H1 (cell line): ENCODE data around the gene RAB25. TPM values are rescaled to one million over a fixed set of nuclear protein-coding genes. Genes with fewer than 3 reads are reported as not detected.

Experiments
- BACH1 ChIP-seq: IDR thresholded peaks from 2 replicates; pipeline ENCODE4 v1.6.1; 2012; ENCODE audit warnings: low read length, improper control_type of control experiment
- CHD1 ChIP-seq: IDR thresholded peaks from 2 replicates; pipeline ENCODE4 v1.6.1; 2012; ENCODE audit warnings: low read depth, low read length, improper control_type of control experiment
- CTCF ChIP-seq, 3 experiments: IDR thresholded peaks; 1 replicate in 2 of 3; 2 replicates in 1 of 3; pipeline versions ENCODE4 v1.5.1 to v1.6.1; 2011; ENCODE audit warnings: low read length in 3 of 3, mild to moderate bottlenecking in 3 of 3, inconsistent platforms in 2 of 3, low read depth in 1 of 3, moderate library complexity in 1 of 3; ENCODE audit not compliant: insufficient read depth in 1 of 3; ENCODE audit errors: control extremely low read depth in 1 of 3
- E2F6 ChIP-seq: IDR thresholded peaks from 2 replicates; pipeline ENCODE4 v1.6.1; 2012; ENCODE audit warnings: inconsistent platforms
- EP300 ChIP-seq, 2 experiments: IDR thresholded peaks; 1 replicate in 1 of 2; 2 replicates in 1 of 2; pipeline ENCODE4 v1.6.1; 2011 to 2012; ENCODE audit warnings: low read depth in 2 of 2, low read length in 2 of 2, mild to moderate bottlenecking in 2 of 2, borderline replicate concordance in 1 of 2, inconsistent platforms in 1 of 2, moderate library complexity in 1 of 2
- EZH2 ChIP-seq: fragments of 200-600 bp; sonication (generic); IDR thresholded peaks from 2 replicates; pipeline ENCODE4 v1.7.1; 2012; ENCODE audit warnings: low read depth, mild to moderate bottlenecking, moderate library complexity, low read length, inconsistent platforms; ENCODE audit not compliant: severe bottlenecking
- HDAC2 ChIP-seq, 2 experiments: fragments of 300-600 bp in 1 of 2; sonication (generic) in 1 of 2; IDR thresholded peaks; 2 replicates each; pipeline ENCODE4 v1.6.1; 2011 to 2012; ENCODE audit warnings: low read depth in 2 of 2, low read length in 2 of 2, mild to moderate bottlenecking in 2 of 2, moderate library complexity in 2 of 2, borderline replicate concordance in 1 of 2, inconsistent platforms in 1 of 2
- HDAC6 ChIP-seq: IDR thresholded peaks from one replicate; pipeline ENCODE4 v1.7.1; 2012; ENCODE audit warnings: low read depth, mild to moderate bottlenecking, inconsistent platforms, low read length, moderate library complexity
- JUN ChIP-seq: IDR thresholded peaks from 2 replicates; pipeline ENCODE4 v1.6.1; 2011; ENCODE audit warnings: low read depth, mild to moderate bottlenecking, improper control_type of control experiment, low read length
- JUND ChIP-seq: IDR thresholded peaks from 2 replicates; pipeline ENCODE4 v1.6.1; 2011; ENCODE audit warnings: mild to moderate bottlenecking, improper control_type of control experiment, low read length
- MAX ChIP-seq: IDR thresholded peaks from 2 replicates; pipeline ENCODE4 v1.6.1; 2012; ENCODE audit warnings: inconsistent platforms
- PHF8 ChIP-seq: fragments of 200-600 bp; sonication (generic); conservative IDR thresholded peaks from 2 replicates; pipeline ENCODE4 v1.7.1; 2012; ENCODE audit warnings: low read depth, mild to moderate bottlenecking, inconsistent platforms, low read length, moderate library complexity
- POLR2AphosphoS5 ChIP-seq: IDR thresholded peaks from 2 replicates; pipeline ENCODE4 v1.6.1; 2011; ENCODE audit warnings: low read depth, low read length
- RAD21 ChIP-seq, 2 experiments: IDR thresholded peaks in 1 of 2; conservative IDR thresholded peaks in 1 of 2; 2 replicates each; pipeline ENCODE4 v1.6.1; 2011; ENCODE audit warnings: low read depth in 2 of 2, low read length in 2 of 2, improper control_type of control experiment in 1 of 2, inconsistent platforms in 1 of 2, mild to moderate bottlenecking in 1 of 2, moderate library complexity in 1 of 2
- SIX5 ChIP-seq: IDR thresholded peaks from 2 replicates; pipeline ENCODE4 v1.6.1; 2011; ENCODE audit warnings: mild to moderate bottlenecking, low read depth, low read length
- SP1 ChIP-seq: IDR thresholded peaks from 2 replicates; pipeline ENCODE4 v1.6.1; 2011; ENCODE audit warnings: low read depth, low read length
- SP4 ChIP-seq: IDR thresholded peaks from 2 replicates; pipeline ENCODE4 v1.6.1; 2012; ENCODE audit warnings: low read length, inconsistent platforms
- USF2 ChIP-seq: IDR thresholded peaks from 2 replicates; pipeline ENCODE4 v1.6.1; 2011; ENCODE audit warnings: low read length, improper control_type of control experiment
- YY1 ChIP-seq: IDR thresholded peaks from 2 replicates; pipeline ENCODE4 v1.6.1; 2011; ENCODE audit warnings: low read depth, mild to moderate bottlenecking, low read length
- ZNF274 ChIP-seq: IDR thresholded peaks from 2 replicates; pipeline ENCODE4 v1.7.0; 2012; ENCODE audit warnings: low read length, borderline replicate concordance; ENCODE audit errors: extremely low read depth
- polyA plus RNA-seq, 7 experiments: library from polyadenylated mRNA; depleted of rRNA in 3 of 7; stranded (reverse) in 5 of 7; unstranded in 2 of 7; fragments of >200 nt in 5 of 7; fragments of 200-250 nt in 2 of 7; gene quantifications; 1 replicate in 5 of 7; 2 replicates in 1 of 7; 4 replicates in 1 of 7; pipeline versions ENCODE4 v1.2.1 to v1.2.3, GENCODE V29; 2011 to 2013; ENCODE audit warnings: missing spikeins in 2 of 7, mixed read lengths in 2 of 7
- total RNA-seq: library from RNA; stranded (reverse); fragmentation: NEBNext Ultra II Directional; extraction: Animal tissue kit (Norgen Biotek cat#: 25700); gene quantifications from 2 replicates; pipeline ENCODE4 v1.2.1, GENCODE V29; 2021

Gene RAB25
- total and polyA plus RNA-seq, 2 of the 8 experiments (the other 6 are each of a cell fraction or from before 2014, with no cell fraction given) = 34.8 to 98.2 TPM

GRCh38 chr1:156090840-156091188, 29.9 kb downstream of the RAB25 start (continued):
- TF ChIP-seq SIX5 (no peak), PHF8 (no peak), E2F6 (no peak), SP4 (no peak), POLR2AphosphoS5 (no peak), MAX (peak; percentile 30), YY1 (peak; percentile 35; the same call in 1 of the 2 replicates), CHD1 (no peak), ZNF274 (no peak), EP300 (IDR thresholded peaks at IDR 0.05; ENCODE audit: borderline replicate concordance in 1 of 2, low read depth in 2 of 2, low read length in 2 of 2) (no peak), SP1 (no peak), HDAC2 (IDR thresholded peaks at IDR 0.05; ENCODE audit: borderline replicate concordance in 1 of 2, low read depth in 2 of 2, low read length in 2 of 2) (no peak), BACH1 (no peak), JUN (no peak), CTCF (IDR thresholded peaks at IDR 0.05; ENCODE audit: control extremely low read depth in 1 of 3, insufficient read depth in 1 of 3, low read depth in 1 of 3, low read length in 3 of 3) (peak; percentile 66 to 97 (median 90)), EZH2 (no peak), USF2 (no peak), JUND (peak; percentile 42; the same call in 1 of the 2 replicates), RAD21 (IDR thresholded peaks at IDR 0.05 in 1 of 2, conservative IDR thresholded peaks at IDR 0.05 in 1 of 2; ENCODE audit: low read depth in 2 of 2, low read length in 2 of 2) (peak; percentile 90 to 93), HDAC6 (no peak)
